H7 (cell line): ENCODE results near the gene SEPHS2. TPM values are rescaled to one million over a fixed set of nuclear protein-coding genes. Genes with fewer than 3 reads are reported as not detected.

Source experiments
- DNase-seq: peaks from one replicate; pipeline ENCODE4 v3.0.0; 2012
- H3K27me3 ChIP-seq: 2 replicates; pipeline ENCODE4 v1.6.0; 2011; ENCODE audit warnings: mild to moderate bottlenecking, low read length; ENCODE audit not compliant: control insufficient read depth, insufficient read depth
- H3K36me3 ChIP-seq: replicated peaks from 2 replicates; pipeline ENCODE4 v1.5.1; 2011; ENCODE audit warnings: low read length; ENCODE audit not compliant: control insufficient read depth, insufficient read depth
- H3K4me3 ChIP-seq: 2 replicates; pipeline ENCODE4 v1.5.1; 2011; ENCODE audit warnings: low read depth, mild to moderate bottlenecking, control low read depth, low read length, moderate library complexity; ENCODE audit not compliant: insufficient read depth
- total RNA-seq: library from RNA; depleted of rRNA; stranded (reverse); fragments of >200 nt; shearing (Covaris generic); gene quantifications from 2 replicates; pipeline ENCODE4 v1.2.3, GENCODE V29; 2014

SEPHS2 gene
- total RNA-seq, 1 experiment from 2014 or later = 9.8 TPM

- H3K4me3 ChIP-seq = peak overlapping the region; percentile 98
- H3K36me3 ChIP-seq = peaks cover 10% of the 10 kb centered on the region
- no peaks in the 10 kb centered on the region for H3K27me3 ChIP-seq
- no peak for DNase-seq
Observed at GRCh38 chr16:30429418-30429677, 16.3 kb downstream of the SEPHS2 start.

GRCh38 chr16:30428055-30428454 is 17.6 kb downstream of the SEPHS2 start:
- Histone ChIP-seq H3K27me3 (no peaks in the 10 kb centered on the region), H3K36me3 (peaks cover 18% of the 10 kb centered on the region), H3K4me3 (no peak overlapping the region)
- no peak for DNase-seq

GRCh38 chr16:30421010-30421409 is 24.7 kb downstream of the SEPHS2 start:
- Histone ChIP-seq H3K36me3 (peaks cover 10% of the 10 kb centered on the region), H3K27me3 (no peaks in the 10 kb centered on the region), H3K4me3 (no peak overlapping the region)
- DNase-seq = no peak

- Histone ChIP-seq H3K4me3 (peak overlapping the region; percentile 60), H3K36me3 (peaks cover 3% of the 10 kb centered on the region), H3K27me3 (no peaks in the 10 kb centered on the region)
- DNase-seq = no peak
Observed at GRCh38 chr16:30418350-30419181, 27.1 kb downstream of the SEPHS2 start.

- DNase-seq = peak; percentile 96
- H3K4me3 ChIP-seq = peak overlapping the region; percentile 60
- H3K27me3 ChIP-seq = no peaks in the 10 kb centered on the region
- peaks cover 3% of the 10 kb centered on the region for H3K36me3 ChIP-seq
Observed at GRCh38 chr16:30417529-30418349, 27.9 kb downstream of the SEPHS2 start.

- DNase-seq = peak; percentile 50
- Histone ChIP-seq H3K27me3 (no peaks in the 10 kb centered on the region), H3K36me3 (peaks cover 6% of the 10 kb centered on the region), H3K4me3 (peak overlapping the region; percentile 60)
Observed at GRCh38 chr16:30416624-30417528, 28.8 kb downstream of the SEPHS2 start.

GRCh38 chr16:30416047-30416603 is 29.5 kb downstream of the SEPHS2 start:
- H3K27me3 ChIP-seq = no peaks in the 10 kb centered on the region

GRCh38 chr16:30414159-30414558 is 31.5 kb downstream of the SEPHS2 start:
- no peak for DNase-seq
- H3K4me3 ChIP-seq = no peak overlapping the region
- peaks cover 15% of the 10 kb centered on the region for H3K36me3 ChIP-seq
- no peaks in the 10 kb centered on the region for H3K27me3 ChIP-seq

More at GRCh38 chr16:30416047-30416603, 29.5 kb downstream of the SEPHS2 start:
- H3K4me3 ChIP-seq = no peak overlapping the region
- DNase-seq = no peak
- H3K36me3 ChIP-seq = peaks cover 12% of the 10 kb centered on the region

- Histone ChIP-seq H3K4me3 (no peak overlapping the region), H3K27me3 (no peaks in the 10 kb centered on the region), H3K36me3 (peaks cover 15% of the 10 kb centered on the region)
- DNase-seq = no peak
Observed at GRCh38 chr16:30413112-30413806, 32.4 kb downstream of the SEPHS2 start.

- no peaks in the 10 kb centered on the region; the same call in 1 of the 2 replicates for H3K27me3 ChIP-seq
- peaks cover 15% of the 10 kb centered on the region for H3K36me3 ChIP-seq
- no peak overlapping the region for H3K4me3 ChIP-seq
- peak; percentile 94 for DNase-seq
Observed at GRCh38 chr16:30409125-30410060, 36.3 kb downstream of the SEPHS2 start.

GRCh38 chr16:30407804-30408534 is 37.7 kb downstream of the SEPHS2 start:
- Histone ChIP-seq H3K27me3 (no peaks in the 10 kb centered on the region; the same call in 1 of the 2 replicates), H3K36me3 (peaks cover 12% of the 10 kb centered on the region), H3K4me3 (peak overlapping the region; percentile 82)
- DNase-seq = peak; percentile 87

- DNase-seq = peak; percentile 98
- peaks cover 11% of the 10 kb centered on the region for H3K36me3 ChIP-seq
- H3K27me3 ChIP-seq = no peaks in the 10 kb centered on the region; the same call in 1 of the 2 replicates
- H3K4me3 ChIP-seq = peak within 1 kb of the TSS; percentile 82
Observed at GRCh38 chr16:30407102-30407803, 38.4 kb downstream of the SEPHS2 start, which contains the start of gene ZNF771. ZNF771 (plus strand) TSS chr16:30407606; CDS start chr16:30408054, 448 bp downstream.
